GM18520 (cell line): Measurements from ENCODE around the gene COL1A2.

Experiments used
- ATAC-seq: cut with Tn5 transposase; IDR thresholded peaks from one replicate; pipeline ENCODE4 v1.9.1; 2021; ENCODE audit not compliant: unreplicated experiment

The COL1A2 gene

DNA sequence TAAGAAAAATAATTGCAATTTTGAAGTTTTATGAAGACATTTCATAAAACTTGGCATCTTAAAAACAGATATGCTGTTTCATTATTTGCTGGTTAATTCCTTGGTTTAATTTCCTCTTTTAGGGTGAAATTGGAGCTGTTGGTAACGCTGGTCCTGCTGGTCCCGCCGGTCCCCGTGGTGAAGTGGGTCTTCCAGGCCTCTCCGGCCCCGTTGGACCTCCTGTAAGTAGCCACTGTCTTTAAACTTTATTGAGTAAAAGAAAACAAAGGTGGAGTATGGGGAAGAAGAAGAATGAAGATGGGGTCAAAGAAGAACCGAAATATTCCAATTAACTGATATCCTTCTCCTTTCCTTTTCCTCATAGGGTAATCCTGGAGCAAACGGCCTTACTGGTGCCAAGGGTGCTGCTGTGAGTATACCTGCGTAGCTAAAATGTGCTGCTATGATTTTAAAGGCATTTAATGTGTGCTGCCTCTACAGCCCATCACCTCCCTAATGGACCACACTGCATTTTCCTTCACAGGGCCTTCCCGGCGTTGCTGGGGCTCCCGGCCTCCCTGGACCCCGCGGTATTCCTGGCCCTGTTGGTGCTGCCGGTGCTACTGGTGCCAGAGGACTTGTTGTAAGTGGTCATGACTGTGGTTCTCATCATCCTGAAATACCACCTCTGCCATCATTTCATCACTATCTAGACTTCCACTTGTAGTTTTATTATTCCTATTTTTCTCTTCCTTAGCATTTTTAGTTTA lies 14.7 kb downstream of the COL1A2 start:
- no peak for ATAC-seq

DNA sequence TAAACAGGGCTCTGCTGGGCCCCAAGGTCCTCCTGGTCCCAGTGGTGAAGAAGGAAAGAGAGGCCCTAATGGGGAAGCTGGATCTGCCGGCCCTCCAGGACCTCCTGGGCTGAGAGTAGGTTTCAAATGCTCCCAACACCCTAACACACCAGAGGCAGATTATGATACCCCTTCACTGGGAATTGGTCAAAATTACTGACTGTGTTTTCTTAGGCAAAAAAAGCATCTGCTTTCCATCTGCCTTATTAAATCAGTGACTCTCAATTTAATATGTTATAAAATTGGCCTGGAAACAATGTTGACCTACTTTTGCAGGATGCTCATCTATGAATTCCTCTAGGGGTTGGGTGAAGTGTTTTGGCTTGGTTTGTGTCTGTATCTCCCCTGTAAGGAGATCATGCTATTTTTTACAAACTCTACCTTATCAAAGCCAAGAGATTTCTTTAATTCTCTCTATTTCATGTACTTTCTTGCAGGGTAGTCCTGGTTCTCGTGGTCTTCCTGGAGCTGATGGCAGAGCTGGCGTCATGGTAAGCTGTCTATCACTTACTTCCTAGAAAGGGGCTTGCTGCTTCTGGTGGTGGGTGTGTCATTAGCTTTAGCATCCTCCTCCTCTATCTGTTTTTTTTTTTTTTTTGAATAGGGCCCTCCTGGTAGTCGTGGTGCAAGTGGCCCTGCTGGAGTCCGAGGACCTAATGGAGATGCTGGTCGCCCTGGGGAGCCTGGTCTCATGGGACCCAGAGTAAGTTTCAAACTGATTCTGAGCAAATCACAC lies 15.9 kb downstream of the COL1A2 start:
- no peak for ATAC-seq

DNA sequence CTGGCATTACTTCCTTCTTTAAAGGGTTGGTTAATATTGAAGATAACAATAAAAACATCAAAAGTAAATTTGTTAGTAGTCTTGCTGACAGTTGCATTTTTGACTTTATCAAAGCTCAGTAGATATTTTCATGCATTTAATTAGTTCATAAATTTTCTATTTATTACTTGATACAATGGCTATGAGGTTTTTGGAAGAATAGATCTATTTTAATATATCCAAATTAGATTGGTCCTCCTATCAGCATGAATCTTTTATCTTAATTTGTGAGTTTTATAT lies 16.4 kb downstream of the COL1A2 start:
- no peak for ATAC-seq

DNA sequence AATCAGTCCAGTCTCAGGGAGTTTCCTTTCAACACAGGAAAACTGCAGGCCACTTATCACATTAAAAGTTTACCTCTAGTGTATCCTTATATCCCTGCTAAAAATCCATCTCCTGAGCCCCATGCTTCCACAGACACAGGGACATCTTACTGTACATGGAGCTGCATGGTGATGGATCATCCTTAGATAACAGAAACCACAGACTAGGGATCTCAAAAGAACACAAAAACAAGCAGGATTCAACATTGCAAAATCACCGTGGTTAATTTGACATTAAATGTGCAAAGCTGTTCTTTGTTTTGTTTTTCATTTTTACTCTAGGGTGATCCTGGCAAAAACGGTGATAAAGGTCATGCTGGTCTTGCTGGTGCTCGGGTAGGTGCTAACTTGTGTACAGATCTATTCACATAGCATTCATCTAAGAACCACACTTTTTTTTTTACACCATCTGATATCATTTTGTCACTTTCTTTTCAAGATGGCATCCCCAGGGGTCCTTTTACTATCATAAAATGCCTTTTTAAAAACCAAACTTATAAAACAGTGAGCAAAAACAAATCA lies 18.1 kb downstream of the COL1A2 start:
- no peak for ATAC-seq

DNA sequence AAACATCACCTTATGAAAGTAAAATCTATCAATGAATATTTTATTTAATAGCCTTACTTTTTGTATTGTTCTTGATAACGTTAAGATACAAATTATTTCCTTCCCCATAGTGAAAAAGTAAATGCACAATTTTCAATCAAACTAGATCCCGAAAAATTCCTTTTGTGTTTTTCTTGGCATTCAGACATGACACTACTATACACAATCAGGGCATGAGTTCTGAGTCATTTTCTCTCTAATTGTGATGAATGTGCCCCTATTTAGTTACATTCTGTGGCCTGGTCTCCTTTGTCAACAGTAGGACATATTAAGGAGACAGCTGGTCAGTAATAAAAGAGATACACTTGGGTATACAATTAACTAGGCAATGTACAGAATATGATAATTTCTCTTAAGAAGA lies 19.8 kb downstream of the COL1A2 start:
- no peak for ATAC-seq

DNA sequence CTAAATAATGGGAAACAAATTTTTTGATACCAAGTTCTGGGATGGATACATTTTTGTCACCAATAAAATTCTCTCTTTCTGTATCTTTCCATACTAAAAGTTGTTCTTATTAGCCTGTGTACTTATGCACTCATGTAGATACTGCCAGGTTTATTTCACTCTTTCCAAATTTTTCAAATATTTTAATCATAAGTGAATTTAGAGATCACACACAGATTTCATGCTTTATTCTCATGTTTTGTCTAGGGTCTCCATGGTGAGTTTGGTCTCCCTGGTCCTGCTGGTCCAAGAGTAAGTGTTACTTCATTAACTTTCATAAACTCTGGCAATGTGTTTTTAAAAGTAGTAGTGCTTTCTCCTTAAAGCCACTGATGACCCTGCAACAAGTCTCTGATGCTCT lies 20.3 kb downstream of the COL1A2 start:
- no peak for ATAC-seq

DNA sequence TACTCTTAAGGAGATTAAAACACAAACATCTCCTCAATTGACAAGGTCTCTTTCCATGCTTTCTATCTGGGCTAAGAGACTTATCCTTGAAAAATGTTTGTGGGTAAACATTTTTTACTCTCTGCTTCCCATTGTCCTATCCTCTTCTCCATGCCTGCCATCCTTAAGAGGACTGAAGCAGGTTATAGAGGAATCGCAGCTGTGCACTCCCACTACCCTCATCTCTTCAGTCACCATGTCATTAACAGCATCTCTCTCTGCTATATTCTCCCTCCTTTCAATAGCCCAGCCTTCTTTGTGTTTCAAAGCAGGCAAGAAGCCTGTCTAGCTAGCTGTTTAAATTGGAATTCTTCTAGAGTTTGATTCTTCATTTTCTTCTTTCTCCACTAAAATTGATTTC lies 22.6 kb downstream of the COL1A2 start:
- no peak for ATAC-seq

DNA sequence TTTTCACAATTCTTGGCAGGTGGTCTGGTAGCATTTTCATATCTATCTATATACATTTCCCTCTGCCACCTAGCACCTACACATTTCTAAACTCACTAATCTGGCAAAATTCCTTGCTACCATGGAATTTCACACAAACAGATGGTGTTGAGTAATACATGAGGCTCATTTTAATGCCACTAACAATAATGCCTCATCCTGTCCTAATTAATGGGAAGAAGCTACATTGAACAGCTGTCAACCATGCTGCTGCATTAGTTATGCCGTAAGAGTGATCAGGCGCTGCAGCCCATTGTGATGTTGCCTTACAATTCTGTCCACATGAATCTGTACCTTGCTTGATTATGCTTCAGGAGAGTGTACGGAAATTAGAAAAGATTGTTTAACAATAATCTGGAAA lies 23.2 kb downstream of the COL1A2 start:
- ATAC-seq, result no peak

DNA sequence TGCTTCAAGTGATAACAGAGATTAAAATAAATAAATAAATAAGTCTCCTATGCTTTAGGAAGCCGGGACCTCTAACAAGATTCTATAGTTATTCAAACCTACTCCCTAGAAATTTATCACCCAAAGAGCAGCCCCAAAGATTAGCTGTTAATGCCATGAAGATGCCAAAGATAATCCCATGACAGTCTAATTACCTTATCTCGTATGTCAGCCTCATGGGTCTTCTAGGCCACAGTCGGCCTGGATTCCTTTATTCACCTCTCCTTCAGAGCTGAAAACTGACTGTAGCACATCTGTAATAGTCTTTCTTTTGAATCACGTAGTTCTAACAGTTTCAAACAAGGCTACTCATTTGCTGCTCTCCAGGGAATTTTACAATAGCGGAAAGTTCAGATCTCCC lies 24.2 kb downstream of the COL1A2 start:
- ATAC-seq, result no peak

DNA sequence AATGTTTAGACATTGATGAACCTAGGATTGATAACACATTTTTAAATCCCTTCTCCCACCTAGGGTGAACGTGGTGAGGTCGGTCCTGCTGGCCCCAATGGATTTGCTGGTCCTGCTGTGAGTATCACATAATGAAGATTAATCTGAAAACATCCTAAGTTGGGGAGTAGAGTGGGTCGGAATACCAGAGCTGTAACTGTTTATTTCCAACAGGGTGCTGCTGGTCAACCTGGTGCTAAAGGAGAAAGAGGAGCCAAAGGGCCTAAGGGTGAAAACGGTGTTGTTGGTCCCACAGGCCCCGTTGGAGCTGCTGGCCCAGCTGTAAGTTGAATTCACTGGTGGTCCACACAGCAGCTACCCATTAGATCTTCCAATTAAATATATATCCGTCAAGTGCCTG lies 25.6 kb downstream of the COL1A2 start:
- ATAC-seq, result no peak

DNA sequence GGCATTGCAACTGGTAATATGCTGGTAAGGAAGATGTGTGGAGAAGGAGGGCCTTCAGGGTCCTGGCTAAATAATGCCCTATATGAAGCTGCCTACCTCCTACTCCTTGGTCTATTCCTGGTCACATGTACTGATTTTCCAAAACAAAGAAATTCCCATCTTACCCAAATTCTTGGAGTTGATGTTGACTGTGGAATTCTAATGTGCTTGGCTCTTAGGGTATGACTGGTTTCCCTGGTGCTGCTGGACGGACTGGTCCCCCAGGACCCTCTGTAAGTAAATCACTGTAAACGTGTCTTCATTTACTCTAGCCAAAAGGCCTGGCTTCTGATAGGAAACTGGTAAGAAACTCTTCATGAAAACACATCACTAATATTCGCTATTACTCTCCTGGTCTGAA lies 27.0 kb downstream of the COL1A2 start:
- ATAC-seq, result no peak

DNA sequence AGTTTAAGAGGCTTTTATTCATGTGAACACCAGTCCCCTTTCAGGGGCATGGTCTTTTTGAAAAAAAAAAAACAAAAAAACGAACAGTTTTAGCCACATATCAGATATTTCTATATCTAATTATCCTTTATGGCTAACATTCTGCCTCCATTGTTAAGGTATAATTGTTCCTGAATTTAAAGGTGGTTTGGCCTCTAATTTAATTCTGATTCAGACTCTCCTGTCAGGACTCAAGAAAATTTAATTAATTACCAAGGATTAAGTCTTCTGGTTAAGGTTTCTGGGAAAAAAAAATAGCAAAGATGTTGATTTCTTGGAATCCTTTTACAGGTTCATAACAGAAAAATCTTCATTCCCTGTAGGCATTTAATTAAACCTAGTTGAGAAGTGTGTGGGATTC lies 27.4 kb downstream of the COL1A2 start:
- ATAC-seq, result no peak

DNA sequence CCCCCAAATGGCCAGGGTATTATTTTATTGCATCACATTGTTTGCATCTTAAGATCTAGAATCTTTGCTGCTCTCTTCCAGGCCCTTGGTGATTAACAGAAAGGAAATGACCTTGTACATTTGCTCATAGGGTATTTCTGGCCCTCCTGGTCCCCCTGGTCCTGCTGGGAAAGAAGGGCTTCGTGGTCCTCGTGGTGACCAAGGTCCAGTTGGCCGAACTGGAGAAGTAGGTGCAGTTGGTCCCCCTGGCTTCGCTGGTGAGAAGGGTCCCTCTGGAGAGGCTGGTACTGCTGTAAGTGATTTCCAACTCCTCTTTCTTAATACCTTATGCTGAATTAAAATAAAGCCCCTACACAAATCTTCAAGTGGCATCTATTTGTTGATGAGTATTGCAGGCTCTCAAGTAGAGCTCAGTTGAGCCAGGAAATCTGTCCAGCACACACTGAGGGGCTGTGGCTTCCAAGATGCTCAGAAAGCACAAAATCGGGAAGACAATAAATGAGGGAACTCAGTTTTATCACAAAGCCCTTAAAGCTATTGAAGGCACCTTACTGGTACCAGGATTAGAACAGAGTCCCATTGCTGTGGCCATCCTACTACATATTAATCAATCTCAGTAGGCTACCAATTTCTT lies 28.2 kb downstream of the COL1A2 start:
- no peak for ATAC-seq

DNA sequence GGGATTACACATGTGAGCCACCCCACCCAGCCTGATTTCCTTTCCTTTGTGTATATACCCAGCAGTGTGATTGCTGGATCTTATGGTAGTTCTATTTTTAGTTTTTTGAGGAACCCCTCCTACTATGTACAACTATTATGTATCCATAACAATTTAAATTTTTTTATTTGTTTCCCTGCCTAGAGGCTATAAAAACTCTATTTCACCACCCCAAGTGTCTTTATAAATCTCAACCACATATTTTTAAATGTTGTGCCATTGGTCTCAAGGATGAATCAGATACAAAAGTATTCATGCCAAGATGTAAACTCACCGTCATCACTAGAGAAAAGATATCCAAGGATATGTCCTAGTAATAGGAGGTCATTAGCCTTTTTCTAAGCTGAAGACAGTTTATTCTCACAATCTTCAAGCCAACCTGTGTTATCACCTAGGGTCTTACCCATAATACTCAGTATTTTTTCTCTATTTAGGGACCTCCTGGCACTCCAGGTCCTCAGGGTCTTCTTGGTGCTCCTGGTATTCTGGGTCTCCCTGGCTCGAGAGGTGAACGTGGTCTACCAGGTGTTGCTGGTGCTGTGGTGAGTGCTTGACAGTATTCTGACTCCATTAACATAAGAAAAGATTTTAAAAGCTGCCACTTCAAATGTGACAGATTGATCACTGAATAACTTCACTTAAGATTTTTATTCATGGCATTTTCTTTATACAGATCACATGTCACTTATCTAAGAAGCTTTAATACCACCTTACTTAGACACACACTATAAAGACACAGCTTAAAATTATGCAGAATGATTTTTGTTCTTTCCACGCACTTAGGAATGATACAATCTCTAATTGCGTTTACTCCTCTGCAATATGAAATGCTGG lies 29.4 kb downstream of the COL1A2 start:
- no peak for ATAC-seq

DNA sequence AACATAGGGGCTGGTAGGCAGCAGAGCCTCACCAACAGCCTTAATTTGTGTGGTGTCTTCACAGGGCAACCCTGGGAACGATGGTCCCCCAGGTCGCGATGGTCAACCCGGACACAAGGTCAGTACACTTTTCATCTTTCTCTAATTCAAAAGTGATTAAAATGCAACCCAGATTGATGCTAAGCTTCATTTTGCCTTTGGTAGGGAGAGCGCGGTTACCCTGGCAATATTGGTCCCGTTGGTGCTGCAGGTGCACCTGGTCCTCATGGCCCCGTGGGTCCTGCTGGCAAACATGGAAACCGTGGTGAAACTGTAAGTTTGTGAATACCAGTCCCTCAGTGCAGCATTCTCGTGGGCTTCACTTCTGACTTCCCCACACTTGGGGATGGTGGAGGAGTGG lies 30.9 kb downstream of the COL1A2 start:
- ATAC-seq, result no peak

DNA sequence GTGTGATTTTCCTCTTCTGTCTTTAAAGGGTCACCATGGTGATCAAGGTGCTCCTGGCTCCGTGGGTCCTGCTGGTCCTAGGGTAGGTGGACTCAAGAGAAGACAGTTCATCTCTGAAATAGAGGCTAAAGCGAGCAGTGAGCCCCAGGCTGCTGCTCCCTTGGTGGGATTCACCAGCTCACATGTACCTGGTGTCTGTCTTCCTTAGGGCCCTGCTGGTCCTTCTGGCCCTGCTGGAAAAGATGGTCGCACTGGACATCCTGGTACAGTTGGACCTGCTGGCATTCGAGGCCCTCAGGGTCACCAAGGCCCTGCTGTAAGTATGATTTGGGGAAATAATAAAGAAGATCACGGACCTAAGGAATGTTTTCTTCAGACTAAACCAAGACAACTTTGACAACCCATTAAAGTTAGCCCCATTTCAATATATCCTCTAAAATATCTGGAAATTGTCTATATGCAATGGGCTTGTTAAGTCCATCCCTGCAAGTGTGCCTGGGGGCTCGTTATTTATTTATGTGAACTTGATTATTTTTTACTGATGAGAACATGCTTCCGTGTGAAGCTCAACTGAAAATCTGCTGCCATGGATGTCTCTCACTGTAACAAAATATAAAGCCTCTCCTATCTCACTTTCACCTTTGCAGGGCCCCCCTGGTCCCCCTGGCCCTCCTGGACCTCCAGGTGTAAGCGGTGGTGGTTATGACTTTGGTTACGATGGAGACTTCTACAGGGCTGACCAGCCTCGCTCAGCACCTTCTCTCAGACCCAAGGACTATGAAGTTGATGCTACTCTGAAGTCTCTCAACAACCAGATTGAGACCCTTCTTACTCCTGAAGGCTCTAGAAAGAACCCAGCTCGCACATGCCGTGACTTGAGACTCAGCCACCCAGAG lies 32.5 kb downstream of the COL1A2 start:
- ATAC-seq, result no peak

DNA sequence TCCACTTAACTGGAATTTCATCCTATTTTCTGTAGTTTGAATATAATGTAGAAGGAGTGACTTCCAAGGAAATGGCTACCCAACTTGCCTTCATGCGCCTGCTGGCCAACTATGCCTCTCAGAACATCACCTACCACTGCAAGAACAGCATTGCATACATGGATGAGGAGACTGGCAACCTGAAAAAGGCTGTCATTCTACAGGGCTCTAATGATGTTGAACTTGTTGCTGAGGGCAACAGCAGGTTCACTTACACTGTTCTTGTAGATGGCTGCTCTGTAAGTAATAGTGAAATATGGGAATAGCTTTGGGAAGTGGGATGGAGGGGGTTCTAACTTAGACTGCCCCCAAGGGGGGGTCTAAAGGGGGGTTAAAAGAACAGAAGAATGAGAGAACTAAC lies 34.5 kb downstream of the COL1A2 start:
- ATAC-seq, result no peak

DNA sequence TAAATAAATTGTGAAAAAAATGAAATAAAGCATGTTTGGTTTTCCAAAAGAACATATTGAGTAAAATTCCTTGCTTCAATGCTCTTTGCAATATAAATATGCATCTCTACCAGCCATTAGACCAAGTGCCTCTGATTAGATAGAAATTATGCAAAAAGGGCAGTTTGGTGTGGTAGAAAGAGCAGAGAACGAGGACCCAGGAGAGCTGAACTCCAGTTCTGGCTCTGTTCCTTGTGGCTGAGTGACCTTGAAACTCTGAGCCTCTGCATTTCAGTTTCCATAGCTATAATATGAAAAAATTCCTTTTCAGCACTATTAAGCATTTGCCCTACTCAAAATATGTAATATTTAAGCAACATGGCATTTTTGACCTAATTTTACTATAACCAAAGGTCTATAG lies 36.5 kb downstream of the COL1A2 start:
- ATAC-seq, result no peak

DNA sequence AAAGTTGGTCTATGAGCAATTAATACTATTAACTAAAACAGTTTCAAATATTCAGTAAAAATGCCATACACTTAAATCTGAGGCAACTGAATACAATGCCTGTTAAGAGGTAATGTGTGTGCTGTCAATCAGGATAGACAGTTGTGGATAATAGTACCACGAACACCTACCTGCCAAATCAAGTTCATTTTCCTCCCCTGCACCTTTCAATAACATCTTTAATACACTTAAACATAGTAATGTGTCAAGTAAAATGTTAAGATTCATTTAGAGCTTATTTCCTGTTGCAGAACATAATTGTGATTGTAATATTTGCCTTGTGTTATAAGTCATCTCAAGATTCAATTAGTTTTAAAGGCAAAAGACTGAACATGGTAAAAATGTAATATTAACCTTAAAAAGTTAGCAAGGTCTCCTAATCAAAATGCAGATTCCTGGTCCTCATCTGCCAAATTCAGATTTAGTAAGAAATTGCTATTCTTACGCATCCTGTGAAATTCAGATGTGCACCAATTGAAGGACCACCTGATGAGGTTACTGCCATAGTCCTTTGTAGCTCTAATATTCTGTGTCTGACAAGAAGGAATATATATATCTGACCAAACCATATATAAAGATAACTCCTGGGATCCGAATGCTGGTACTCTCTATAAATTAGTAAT lies 37.1 kb downstream of the COL1A2 start:
- ATAC-seq, result no peak

DNA sequence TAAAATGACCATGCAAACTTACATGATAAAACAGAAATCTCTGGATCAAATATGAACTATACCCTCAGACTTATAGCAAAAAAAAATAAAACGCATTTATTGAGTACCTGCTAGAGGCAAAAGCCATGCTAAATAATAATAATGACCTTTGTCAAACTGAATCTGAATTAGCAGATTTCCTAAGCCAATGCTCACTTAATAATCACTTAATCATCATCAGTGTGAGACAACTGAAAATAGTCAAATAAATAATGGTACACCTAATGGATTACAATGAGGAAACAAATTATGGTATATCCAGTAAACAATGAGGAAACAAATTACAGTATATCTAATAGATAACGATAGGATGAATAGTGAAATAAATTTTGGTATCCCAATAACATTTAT lies 37.6 kb downstream of the COL1A2 start:
- no peak for ATAC-seq
